ENCODE results near the gene NTRK3. TPM values are rescaled to one million over a fixed set of nuclear protein-coding genes. Genes with fewer than 3 reads are reported as not detected.

Gene NTRK3
- total RNA-seq, 5 donors from 2014 or later (not counting 1 experiment from before 2014, with no cell fraction given): not detected

DNA sequence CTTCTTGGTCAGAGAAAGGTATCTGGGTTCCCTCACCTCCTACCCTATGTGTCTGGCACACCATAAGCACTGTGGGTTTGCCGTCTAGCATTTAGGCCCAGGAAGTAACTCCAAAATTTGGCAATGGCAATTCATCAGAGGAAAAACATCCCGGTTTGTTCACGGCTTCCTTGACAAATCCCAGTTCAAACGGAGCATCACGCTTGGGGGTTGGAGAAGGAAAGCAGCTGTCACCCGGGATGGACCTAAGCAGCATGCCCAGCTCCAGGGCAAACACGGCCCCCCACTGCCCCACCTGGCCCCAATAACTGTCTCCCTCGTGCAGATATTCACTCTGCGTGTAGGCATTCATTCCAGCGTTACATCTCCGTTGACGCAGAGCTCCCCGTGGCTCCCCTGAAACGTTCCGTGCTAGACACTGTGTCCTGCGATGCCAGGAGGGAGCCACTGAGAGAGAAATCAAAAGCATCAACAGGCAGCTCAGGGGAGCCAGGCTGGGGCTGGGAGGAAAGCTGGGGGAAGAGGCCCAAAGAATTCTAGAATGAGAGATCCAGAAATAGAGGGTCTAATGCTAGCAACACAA lies 41.4 kb downstream of the NTRK3 start:
- Mint-ChIP-seq H3K4me1 (no peaks in the 10 kb centered on the region), H3K9me3 (peaks cover 0 to 4% (median 0%) of the 10 kb centered on the region in 3 donors), H3K27me3 (peaks cover 0 to 3% of the 10 kb centered on the region in 2 donors), H3K27ac (no peak overlapping the region), H3K36me3 (no peaks in the 10 kb centered on the region), H3K4me3 (no peak overlapping the region)
- Histone ChIP-seq H3K4me1 (ENCODE audit: control insufficient read depth in 1 of 2, extremely low read depth in 1 of 2, insufficient read depth in 2 of 2, low read length in 2 of 2) (no peaks in the 10 kb centered on the region), H3K9me3 (no peaks in the 10 kb centered on the region), H3K4me3 (ENCODE audit: control insufficient read depth in 1 of 2, extremely low read depth in 1 of 2, low read length in 1 of 2) (no peak overlapping the region), H3K36me3 (ENCODE audit: control insufficient read depth in 2 of 2, extremely low read depth in 1 of 2, insufficient read depth in 1 of 2, low read length in 1 of 2) (no peaks in the 10 kb centered on the region), H3K27ac (ENCODE audit: low read length) (no peak overlapping the region), H3K27me3 (replicated peaks in 1 of 2; ENCODE audit: control insufficient read depth in 2 of 2, extremely low read depth in 1 of 2, insufficient read depth in 2 of 2, low read length in 1 of 2) (peaks cover 0 to 9% of the 10 kb centered on the region in 2 experiments)
- POLR2A ChIA-PET: no interaction called here
- 65% methylated on average over 12 of the region's 16 CpGs for WGBS (ENCODE audit: insufficient coverage)
- ATAC-seq (replicated peaks in 1 of 4): no peak
- no peak for DNase-seq
- CTCF ChIA-PET: no interaction called here

DNA sequence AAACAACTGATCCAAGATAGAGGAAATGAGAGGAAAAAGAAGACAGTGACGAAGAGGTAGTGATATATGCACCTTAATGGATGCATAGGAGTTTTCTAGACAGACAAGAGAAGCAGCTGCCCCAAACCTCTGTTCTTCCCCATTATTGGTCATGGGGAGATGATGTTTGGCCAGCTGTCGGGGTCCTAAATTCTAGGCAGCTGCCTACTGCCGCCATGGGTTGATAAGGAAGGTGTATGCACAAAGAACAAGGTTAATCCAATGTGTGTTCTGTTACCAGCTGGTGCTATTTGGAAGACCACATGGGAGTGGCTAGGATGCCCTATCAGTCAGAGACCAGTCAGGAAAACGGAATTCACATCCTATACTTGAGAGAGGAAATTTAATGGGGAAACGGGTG lies 47.4 kb downstream of the NTRK3 start:
- POLR2A ChIA-PET: no interaction called here
- no peak overlapping the region for H3K27ac ChIP-seq (ENCODE audit: low read length)
- no peaks in the 10 kb centered on the region for H3K4me1 Mint-ChIP-seq
- no peak overlapping the region for H3K4me3 Mint-ChIP-seq
- no peaks in the 10 kb centered on the region for H3K9me3 Mint-ChIP-seq
- peaks cover 7 to 11% of the 10 kb centered on the region in 2 donors for H3K27me3 Mint-ChIP-seq
- WGBS (ENCODE audit: insufficient coverage): 64% methylated on average over 2 of the region's 5 CpGs
- H3K9me3 ChIP-seq: no peaks in the 10 kb centered on the region
- no peaks in the 10 kb centered on the region for H3K4me1 ChIP-seq (ENCODE audit: control insufficient read depth in 1 of 2, extremely low read depth in 1 of 2, insufficient read depth in 2 of 2, low read length in 2 of 2)
- H3K27ac Mint-ChIP-seq: no peak overlapping the region
- ATAC-seq (replicated peaks in 1 of 4): no peak
- H3K36me3 ChIP-seq (ENCODE audit: control insufficient read depth in 2 of 2, extremely low read depth in 1 of 2, insufficient read depth in 1 of 2, low read length in 1 of 2): no peaks in the 10 kb centered on the region
- H3K27me3 ChIP-seq (replicated peaks in 1 of 2; ENCODE audit: control insufficient read depth in 2 of 2, extremely low read depth in 1 of 2, insufficient read depth in 2 of 2, low read length in 1 of 2): peaks cover 0 to 21% of the 10 kb centered on the region in 2 experiments
- H3K36me3 Mint-ChIP-seq: no peaks in the 10 kb centered on the region
- H3K4me3 ChIP-seq (ENCODE audit: control insufficient read depth in 1 of 2, extremely low read depth in 1 of 2, low read length in 1 of 2): no peak overlapping the region
- CTCF ChIA-PET: no interaction called here
- DNase-seq: no peak

DNA sequence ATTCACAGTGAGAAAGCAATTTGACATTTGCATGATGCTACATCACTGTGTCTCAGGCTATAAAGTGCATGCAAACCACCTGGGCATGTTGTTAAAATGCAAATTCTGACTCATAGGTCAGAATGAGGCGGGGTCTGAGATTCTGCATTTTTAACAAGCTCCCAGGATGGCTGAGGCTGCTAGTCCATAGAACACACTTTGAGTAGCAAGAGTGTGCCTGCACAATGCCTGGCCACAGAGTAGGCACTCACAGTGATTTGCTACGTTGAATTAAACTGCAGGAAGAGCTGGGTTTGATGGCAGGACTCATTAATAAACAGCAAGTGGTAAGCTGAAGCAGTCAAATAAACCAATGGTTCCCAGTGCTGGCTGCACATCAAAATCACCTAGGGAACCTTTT lies 48.1 kb downstream of the NTRK3 start:
- H3K4me1 ChIP-seq (ENCODE audit: control insufficient read depth in 1 of 2, extremely low read depth in 1 of 2, insufficient read depth in 2 of 2, low read length in 2 of 2): no peaks in the 10 kb centered on the region
- no peak overlapping the region for H3K4me3 Mint-ChIP-seq
- H3K36me3 Mint-ChIP-seq: no peaks in the 10 kb centered on the region
- H3K9me3 ChIP-seq: no peaks in the 10 kb centered on the region
- ChIA-PET POLR2A (no interaction called here), CTCF (no interaction called here)
- H3K36me3 ChIP-seq (ENCODE audit: control insufficient read depth in 2 of 2, extremely low read depth in 1 of 2, insufficient read depth in 1 of 2, low read length in 1 of 2): no peaks in the 10 kb centered on the region
- 39% methylated on average over 2 of the region's 2 CpGs for WGBS (ENCODE audit: insufficient coverage)
- H3K27ac ChIP-seq (ENCODE audit: low read length): no peak overlapping the region
- DNase-seq: no peak
- no peaks in the 10 kb centered on the region for H3K9me3 Mint-ChIP-seq
- peaks cover 0 to 21% of the 10 kb centered on the region in 2 experiments for H3K27me3 ChIP-seq (replicated peaks in 1 of 2; ENCODE audit: control insufficient read depth in 2 of 2, extremely low read depth in 1 of 2, insufficient read depth in 2 of 2, low read length in 1 of 2)
- ATAC-seq (replicated peaks in 1 of 4): no peak
- H3K27me3 Mint-ChIP-seq: peaks cover 7 to 11% of the 10 kb centered on the region in 2 donors
- H3K4me1 Mint-ChIP-seq: no peaks in the 10 kb centered on the region
- no peak overlapping the region for H3K27ac Mint-ChIP-seq
- no peak overlapping the region for H3K4me3 ChIP-seq (ENCODE audit: control insufficient read depth in 1 of 2, extremely low read depth in 1 of 2, low read length in 1 of 2)

DNA sequence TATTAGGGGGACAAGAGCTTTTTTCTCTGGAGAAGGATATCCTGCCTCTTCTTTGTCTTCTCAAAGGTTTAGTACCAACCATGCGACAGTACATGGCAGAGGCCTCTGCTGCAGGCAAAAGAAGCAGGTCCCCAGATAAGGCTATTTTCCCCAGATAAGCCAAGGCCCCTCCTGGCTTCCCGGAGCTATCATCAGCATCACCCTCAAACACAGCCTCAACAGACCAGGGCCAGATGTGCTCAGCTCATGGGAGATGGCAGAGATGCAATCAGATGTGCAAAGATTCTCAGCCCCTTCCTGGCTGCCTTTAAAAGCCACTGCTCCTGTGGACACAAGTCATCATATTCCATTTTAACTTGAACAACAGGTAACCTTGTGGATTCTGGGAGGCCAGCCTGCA lies 49.0 kb downstream of the NTRK3 start:
- Mint-ChIP-seq H3K27ac (no peak overlapping the region), H3K4me1 (no peaks in the 10 kb centered on the region), H3K36me3 (no peaks in the 10 kb centered on the region), H3K27me3 (peaks cover 11 to 15% of the 10 kb centered on the region in 2 donors), H3K4me3 (no peak overlapping the region), H3K9me3 (no peaks in the 10 kb centered on the region)
- ATAC-seq (replicated peaks in 1 of 4) (no peak), DNase-seq (no peak)
- ChIA-PET CTCF (no interaction called here), POLR2A (no interaction called here)
- WGBS (ENCODE audit: insufficient coverage): 76% methylated on average over 1 of the region's 2 CpGs
- Histone ChIP-seq H3K4me3 (ENCODE audit: control insufficient read depth in 1 of 2, extremely low read depth in 1 of 2, low read length in 1 of 2) (no peak overlapping the region), H3K9me3 (no peaks in the 10 kb centered on the region), H3K27ac (ENCODE audit: low read length) (no peak overlapping the region), H3K27me3 (replicated peaks in 1 of 2; ENCODE audit: control insufficient read depth in 2 of 2, extremely low read depth in 1 of 2, insufficient read depth in 2 of 2, low read length in 1 of 2) (peaks cover 0 to 21% of the 10 kb centered on the region in 2 experiments), H3K4me1 (ENCODE audit: control insufficient read depth in 1 of 2, extremely low read depth in 1 of 2, insufficient read depth in 2 of 2, low read length in 2 of 2) (no peaks in the 10 kb centered on the region), H3K36me3 (ENCODE audit: control insufficient read depth in 2 of 2, extremely low read depth in 1 of 2, insufficient read depth in 1 of 2, low read length in 1 of 2) (no peaks in the 10 kb centered on the region)

DNA sequence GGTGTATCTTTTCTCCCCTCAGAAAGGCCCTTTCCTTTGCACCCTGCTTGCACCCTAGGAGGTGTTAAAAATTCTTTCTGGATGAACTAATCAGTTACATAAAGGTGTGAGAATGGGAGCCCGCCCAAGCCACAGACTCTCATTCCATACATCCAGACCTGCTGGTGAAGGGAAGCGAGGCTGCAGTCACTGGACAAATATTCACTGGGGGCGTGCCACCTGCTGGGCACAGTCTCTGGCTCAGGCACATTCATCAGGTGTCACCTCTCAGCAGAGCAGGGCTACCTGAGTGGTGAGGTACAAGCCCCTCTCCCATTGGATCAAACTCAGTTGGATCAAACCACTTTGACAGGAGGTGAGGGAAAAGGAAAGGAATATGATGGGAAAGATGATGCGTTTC lies 52.0 kb downstream of the NTRK3 start:
- H3K4me1 ChIP-seq (ENCODE audit: control insufficient read depth in 1 of 2, extremely low read depth in 1 of 2, insufficient read depth in 2 of 2, low read length in 2 of 2): no peaks in the 10 kb centered on the region
- Mint-ChIP-seq H3K4me3 (no peak overlapping the region), H3K9me3 (no peaks in the 10 kb centered on the region), H3K4me1 (no peaks in the 10 kb centered on the region), H3K27me3 (peaks cover 16 to 23% of the 10 kb centered on the region in 2 donors), H3K27ac (no peak overlapping the region), H3K36me3 (no peaks in the 10 kb centered on the region)
- H3K36me3 ChIP-seq (ENCODE audit: control insufficient read depth in 2 of 2, extremely low read depth in 1 of 2, insufficient read depth in 1 of 2, low read length in 1 of 2): no peaks in the 10 kb centered on the region
- no peak overlapping the region for H3K27ac ChIP-seq (ENCODE audit: low read length)
- ChIA-PET POLR2A (no interaction called here), CTCF (no interaction called here)
- H3K27me3 ChIP-seq (replicated peaks in 1 of 2; ENCODE audit: control insufficient read depth in 2 of 2, extremely low read depth in 1 of 2, insufficient read depth in 2 of 2, low read length in 1 of 2): peaks cover 0 to 20% of the 10 kb centered on the region in 2 experiments
- DNase-seq (no peak), ATAC-seq (replicated peaks in 1 of 4) (no peak)
- no peak overlapping the region for H3K4me3 ChIP-seq (ENCODE audit: control insufficient read depth in 1 of 2, extremely low read depth in 1 of 2, low read length in 1 of 2)
- no peaks in the 10 kb centered on the region for H3K9me3 ChIP-seq
- no CpG with 5 or more reads among the region's 4 CpGs for whole genome bisulfite sequencing (ENCODE audit: insufficient coverage)

DNA sequence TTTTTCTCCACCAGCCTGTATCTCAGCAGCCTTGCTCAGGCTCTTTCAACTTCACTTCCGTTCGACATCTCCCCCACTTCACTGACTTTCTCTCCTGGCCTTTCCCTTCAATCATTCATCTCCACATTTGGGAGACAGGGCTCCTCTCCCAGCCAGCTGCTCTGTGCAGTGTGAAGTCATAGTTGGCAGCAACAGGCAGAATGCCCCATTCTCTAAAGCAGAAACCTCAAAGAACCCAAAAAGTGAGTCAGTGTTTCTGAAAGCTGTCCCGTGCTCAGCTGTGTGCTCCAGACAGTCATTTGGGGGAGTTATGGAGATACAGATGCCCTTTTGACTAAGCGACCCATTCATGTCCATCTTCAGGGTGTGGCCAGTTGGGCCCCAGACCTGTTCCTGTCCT lies 54.3 kb downstream of the NTRK3 start:
- H3K9me3 Mint-ChIP-seq: no peaks in the 10 kb centered on the region
- H3K27me3 ChIP-seq (replicated peaks in 1 of 2; ENCODE audit: control insufficient read depth in 2 of 2, extremely low read depth in 1 of 2, insufficient read depth in 2 of 2, low read length in 1 of 2): peaks cover 0 to 21% of the 10 kb centered on the region in 2 experiments
- no peak overlapping the region for H3K27ac ChIP-seq (ENCODE audit: low read length)
- POLR2A ChIA-PET: no interaction called here
- no peaks in the 10 kb centered on the region for H3K4me1 Mint-ChIP-seq
- H3K36me3 ChIP-seq (ENCODE audit: control insufficient read depth in 2 of 2, extremely low read depth in 1 of 2, insufficient read depth in 1 of 2, low read length in 1 of 2): no peaks in the 10 kb centered on the region
- WGBS (ENCODE audit: insufficient coverage): 54% methylated on average over 4 of the region's 4 CpGs
- DNase-seq (no peak), ATAC-seq (replicated peaks in 1 of 4) (no peak)
- H3K4me3 Mint-ChIP-seq: no peak overlapping the region
- H3K27me3 Mint-ChIP-seq: peaks cover 13 to 14% of the 10 kb centered on the region in 2 donors
- CTCF ChIA-PET: interaction anchor here in 1 of 2 donors (0.5 kb wide), 1 partner anchor 66 kb away, joined by 4 read pairs; no protein-coding TSS in a partner anchor
- H3K36me3 Mint-ChIP-seq: no peaks in the 10 kb centered on the region
- no peaks in the 10 kb centered on the region for H3K4me1 ChIP-seq (ENCODE audit: control insufficient read depth in 1 of 2, extremely low read depth in 1 of 2, insufficient read depth in 2 of 2, low read length in 2 of 2)
- no peak overlapping the region for H3K27ac Mint-ChIP-seq
- no peaks in the 10 kb centered on the region for H3K9me3 ChIP-seq
- H3K4me3 ChIP-seq (ENCODE audit: control insufficient read depth in 1 of 2, extremely low read depth in 1 of 2, low read length in 1 of 2): no peak overlapping the region

DNA sequence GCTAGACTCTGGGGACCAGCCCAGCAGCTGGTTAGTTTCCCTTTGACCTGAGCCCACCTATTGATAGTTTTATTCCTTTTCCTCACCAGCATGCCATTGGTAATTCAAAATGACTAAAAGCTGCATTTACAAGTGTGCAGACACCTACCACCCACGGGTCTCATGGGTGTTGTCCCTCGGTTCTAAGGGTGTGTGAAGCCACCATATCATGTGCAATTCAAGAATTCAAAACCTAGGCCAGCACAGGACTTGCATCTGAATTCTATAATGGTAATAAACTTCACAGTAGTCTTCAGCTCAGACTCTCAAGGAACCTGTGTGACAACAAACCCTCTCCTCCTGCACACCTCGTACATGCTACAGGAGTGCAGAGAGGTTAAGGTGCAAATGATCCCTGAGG lies 55.3 kb downstream of the NTRK3 start:
- CTCF ChIA-PET: no interaction called here

More for the DNA sequence above, 55.3 kb downstream of the NTRK3 start:
- ATAC-seq (replicated peaks in 1 of 4) (no peak), DNase-seq (no peak)
- Histone ChIP-seq H3K9me3 (no peaks in the 10 kb centered on the region), H3K4me3 (ENCODE audit: control insufficient read depth in 1 of 2, extremely low read depth in 1 of 2, low read length in 1 of 2) (no peak overlapping the region), H3K4me1 (ENCODE audit: control insufficient read depth in 1 of 2, extremely low read depth in 1 of 2, insufficient read depth in 2 of 2, low read length in 2 of 2) (no peaks in the 10 kb centered on the region), H3K36me3 (ENCODE audit: control insufficient read depth in 2 of 2, extremely low read depth in 1 of 2, insufficient read depth in 1 of 2, low read length in 1 of 2) (no peaks in the 10 kb centered on the region), H3K27me3 (replicated peaks in 1 of 2; ENCODE audit: control insufficient read depth in 2 of 2, extremely low read depth in 1 of 2, insufficient read depth in 2 of 2, low read length in 1 of 2) (peaks cover 0 to 13% of the 10 kb centered on the region in 2 experiments), H3K27ac (ENCODE audit: low read length) (no peak overlapping the region)
- H3K4me3 Mint-ChIP-seq: no peak overlapping the region
- no peaks in the 10 kb centered on the region for H3K36me3 Mint-ChIP-seq
- POLR2A ChIA-PET: no interaction called here
- H3K9me3 Mint-ChIP-seq: no peaks in the 10 kb centered on the region
- WGBS (ENCODE audit: insufficient coverage): 30% methylated on average over 2 of the region's 3 CpGs
- H3K4me1 Mint-ChIP-seq: no peaks in the 10 kb centered on the region
- H3K27ac Mint-ChIP-seq: no peak overlapping the region
- H3K27me3 Mint-ChIP-seq: peaks cover 13 to 16% of the 10 kb centered on the region in 2 donors
